Activated T-cell treated with anti-CD3 and anti-CD28 coated beads for 48 hours (primary cell): ENCODE measurements around the gene MALT1.
"Not testable (repeated sequence)": the region's sequence is repeated elsewhere in the genome, so short reads cannot be mapped to it uniquely, and the experiment has no call there.

Source experiments
- DNase-seq: peaks from one replicate; pipeline ENCODE4 v3.0.0-alpha.2; 2020; ENCODE audit warnings: low read depth

Gene MALT1

DNA sequence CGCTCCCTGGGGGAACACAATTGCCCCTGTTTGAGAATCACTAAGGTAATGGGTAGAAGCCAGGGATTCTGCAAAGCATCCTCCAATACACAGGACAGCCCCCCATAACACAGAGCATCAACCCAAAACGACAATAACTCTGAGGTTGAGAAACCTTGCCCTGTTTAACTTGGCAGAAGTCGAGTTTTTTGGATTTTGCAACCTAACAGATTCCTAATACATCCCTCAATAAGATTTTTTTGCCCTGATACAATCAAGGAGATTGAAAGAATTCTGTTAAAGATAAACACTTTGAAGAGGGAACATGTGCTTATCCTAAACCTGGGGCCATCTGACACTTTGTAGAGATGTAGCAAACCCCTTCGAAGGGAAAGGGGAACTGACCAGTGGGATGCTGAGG is 100.9 kb downstream of the MALT1 start:
- DNase-seq, result no peak

GRCh38 chr18:58776084-58776483 is 104.8 kb downstream of the MALT1 start:
- DNase-seq, result no peak

DNA sequence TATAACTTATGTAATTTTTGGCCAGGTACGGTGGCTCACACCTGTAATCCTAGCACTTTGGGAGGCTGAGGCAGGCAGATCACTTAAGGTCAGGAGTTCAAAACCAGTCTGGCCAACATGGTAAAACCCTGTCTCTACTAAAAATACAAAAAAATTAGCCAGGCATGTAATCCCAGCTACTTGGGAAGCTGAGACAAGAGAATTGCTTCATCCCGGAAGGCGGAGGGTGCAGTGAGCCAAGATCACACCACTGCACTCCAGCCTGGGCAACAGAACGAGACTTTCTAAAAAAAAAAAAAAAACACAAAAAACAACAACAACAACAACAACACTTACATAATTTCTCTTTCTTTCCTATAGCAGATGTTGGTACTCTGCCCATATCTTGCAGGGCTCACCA is 105.3 kb downstream of the MALT1 start:
- not testable (repeated sequence) for DNase-seq

GRCh38 chr18:58777471-58777870 is 106.2 kb downstream of the MALT1 start:
- no peak for DNase-seq

DNA sequence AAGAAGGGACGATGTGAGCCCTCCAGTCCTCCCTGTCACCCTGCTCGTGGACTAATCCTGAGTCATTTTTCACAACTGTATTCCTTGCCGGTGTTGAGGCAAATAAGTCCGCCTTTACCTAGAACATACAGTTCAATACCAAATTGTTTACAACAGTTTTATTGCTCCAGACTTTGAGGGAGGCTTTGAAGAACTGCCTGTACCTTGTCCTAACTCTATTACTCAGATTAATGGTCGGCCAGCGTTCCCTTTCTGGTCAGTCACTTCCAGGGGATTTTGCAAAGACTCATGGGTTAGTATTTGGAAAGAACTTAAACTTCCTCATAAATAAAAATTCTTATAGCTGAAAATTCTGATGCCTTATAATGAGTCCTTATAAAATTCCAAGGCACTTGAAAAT is 108.3 kb downstream of the MALT1 start:
- DNase-seq, result no peak

DNA sequence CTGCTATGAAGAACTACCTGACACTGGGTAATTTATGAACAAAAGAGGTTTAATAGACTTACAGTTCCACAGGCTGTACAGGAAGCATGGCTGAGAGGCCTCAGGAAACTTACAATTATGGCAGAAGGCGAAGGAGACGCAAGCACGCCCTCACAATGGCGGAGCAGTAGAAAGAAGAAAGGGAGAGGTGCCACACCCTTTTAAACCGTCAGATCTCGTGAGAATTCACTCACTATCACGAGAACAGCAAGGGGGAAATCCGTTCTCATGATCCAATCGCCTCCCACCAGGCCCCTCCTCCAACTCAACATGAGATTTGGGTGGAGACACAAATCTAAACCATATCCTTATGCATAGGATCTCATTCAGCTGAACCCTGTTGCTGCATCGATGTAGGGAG is 108.8 kb downstream of the MALT1 start:
- no peak for DNase-seq

DNA sequence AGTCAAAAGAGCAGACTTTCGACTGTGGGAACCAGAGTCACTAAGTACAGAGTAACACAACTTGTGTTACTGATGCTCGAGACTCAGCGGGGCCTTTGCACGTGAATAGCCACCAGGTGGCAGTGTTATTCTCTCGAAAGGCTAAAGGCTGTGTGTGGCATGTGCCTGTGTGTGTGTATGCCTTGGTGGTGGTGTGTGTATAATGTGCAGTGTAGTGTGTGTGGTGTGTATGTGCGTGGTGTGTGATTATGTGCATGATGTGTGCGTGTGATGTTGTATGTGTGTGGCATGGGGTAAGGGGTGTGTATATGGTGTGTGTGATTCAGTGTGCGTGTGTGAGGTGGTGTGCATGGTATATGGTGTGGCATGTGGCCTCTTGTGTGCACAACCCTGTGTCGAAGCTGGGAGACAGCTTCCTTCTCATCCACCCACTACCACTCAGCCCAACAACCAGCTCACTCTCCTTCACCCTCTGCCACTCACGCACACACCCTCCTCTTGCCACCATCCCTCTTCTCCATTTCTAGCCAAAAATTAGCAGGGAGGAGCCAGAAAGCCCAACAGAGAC is 110.4 kb downstream of the MALT1 start:
- DNase-seq, result peak; percentile 55

- no peak for DNase-seq
These were observed 113.4 kb downstream of the MALT1 start for GRCh38 chr18:58784601-58785137.

DNA sequence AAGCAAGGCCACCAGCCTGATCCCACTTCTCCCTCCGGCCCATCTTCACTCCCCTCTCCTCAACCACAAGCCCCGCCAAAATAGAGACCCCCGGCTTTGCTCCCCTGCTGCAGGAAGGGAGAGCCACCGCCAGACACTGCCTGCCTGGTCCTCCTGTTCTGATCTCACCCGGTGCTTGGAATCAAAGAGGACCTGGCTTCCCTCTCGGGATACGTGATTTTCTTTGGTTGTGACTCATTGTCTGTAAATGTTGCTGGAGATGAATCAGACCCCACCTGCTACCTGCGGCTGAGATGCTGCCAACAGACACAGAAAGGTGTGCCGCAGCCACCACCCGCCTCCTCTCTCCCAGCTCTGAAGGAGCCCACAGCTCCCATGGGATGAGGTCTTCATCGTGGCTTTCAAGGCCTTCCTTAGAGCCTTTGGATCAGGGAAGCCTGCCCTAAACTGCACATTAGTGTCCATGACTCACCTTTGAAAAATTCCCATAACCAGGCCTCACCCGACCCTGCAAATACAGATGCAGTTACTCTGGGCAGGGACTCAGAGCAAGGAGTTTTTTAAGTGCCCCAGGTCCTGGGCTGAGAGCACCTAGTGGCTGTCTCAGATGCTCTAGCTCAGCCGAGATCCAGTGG is 114.0 kb downstream of the MALT1 start:
- no peak for DNase-seq

- DNase-seq, result no peak
These were observed 114.6 kb downstream of the MALT1 start for GRCh38 chr18:58785870-58786269.

- no peak for DNase-seq
These were observed 116.4 kb downstream of the MALT1 start for GRCh38 chr18:58787536-58788149.

GRCh38 chr18:58788470-58788869 is 117.2 kb downstream of the MALT1 start:
- DNase-seq, result no peak

DNA sequence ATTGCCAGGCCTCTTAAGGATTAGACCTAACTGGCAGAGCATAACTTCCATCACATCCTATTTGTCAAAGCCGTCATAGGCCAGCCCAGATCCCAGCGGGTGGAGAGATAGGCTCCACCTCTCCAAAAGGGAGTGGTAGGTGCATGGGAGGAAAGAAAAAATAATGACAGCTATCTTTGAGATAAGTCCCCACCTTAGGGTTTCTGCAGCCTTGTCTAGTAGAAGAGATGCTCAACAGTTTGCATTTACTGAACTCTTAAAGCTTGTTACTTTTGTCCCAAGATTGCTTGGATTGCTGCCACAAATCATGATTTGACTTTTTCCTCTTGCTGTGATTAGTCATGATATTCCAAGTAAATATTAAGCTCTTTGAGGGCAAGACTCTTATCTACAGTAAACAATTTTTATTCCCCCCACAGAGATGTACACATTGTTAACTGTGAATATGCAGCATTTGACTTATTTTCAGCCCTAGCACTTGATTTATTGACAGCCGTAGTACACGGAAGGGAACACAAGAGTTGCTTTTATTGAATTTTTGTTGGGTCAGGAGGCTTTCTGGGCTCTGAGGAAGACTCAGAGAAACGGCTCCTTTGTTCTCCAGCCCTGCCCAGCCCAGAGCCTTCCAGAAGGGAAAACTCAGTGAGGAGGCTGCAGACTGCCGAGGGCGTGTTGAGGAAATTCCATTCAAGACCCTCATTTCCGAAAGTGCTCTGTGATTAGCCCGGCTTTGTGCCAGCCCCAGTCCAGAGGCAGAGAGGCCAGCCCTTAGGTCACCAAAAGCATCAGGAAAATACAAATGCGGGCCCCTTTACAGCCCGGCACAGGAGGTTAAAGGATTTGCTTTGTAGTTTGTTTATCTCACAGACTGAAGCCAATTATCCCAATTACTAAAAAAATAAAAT is 118.0 kb downstream of the MALT1 start:
- DNase-seq, result no peak

- DNase-seq, result no peak
These were observed 118.6 kb downstream of the MALT1 start for GRCh38 chr18:58789876-58790240.

- no peak for DNase-seq
These were observed 120.8 kb downstream of the MALT1 start for GRCh38 chr18:58792086-58792485.

DNA sequence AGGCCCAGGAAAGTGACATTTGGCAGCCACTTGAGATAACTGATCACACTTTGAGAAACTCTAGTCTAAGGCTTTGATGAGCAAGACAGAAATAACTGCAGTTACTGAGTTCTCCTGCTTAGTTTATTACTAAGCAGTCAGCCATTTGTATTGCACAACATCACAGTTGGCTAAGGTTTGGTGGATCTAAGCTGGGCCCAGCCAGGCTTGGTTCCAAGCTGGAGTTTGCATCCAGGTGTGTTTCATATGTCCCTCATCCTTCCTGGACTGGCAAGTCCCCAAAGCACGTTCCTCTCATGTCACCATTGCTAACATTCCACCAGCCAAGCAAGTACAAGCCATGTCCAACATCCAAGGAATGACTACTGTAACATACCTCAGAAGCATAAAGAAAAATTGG is 122.1 kb downstream of the MALT1 start:
- no peak for DNase-seq

- DNase-seq, result no peak
These were observed 125.0 kb downstream of the MALT1 start for GRCh38 chr18:58796220-58796619.

- DNase-seq, result no peak
These were observed 129.3 kb downstream of the MALT1 start for GRCh38 chr18:58800582-58800981.

- no peak for DNase-seq
These were observed 131.7 kb downstream of the MALT1 start for GRCh38 chr18:58802959-58803358.

DNA sequence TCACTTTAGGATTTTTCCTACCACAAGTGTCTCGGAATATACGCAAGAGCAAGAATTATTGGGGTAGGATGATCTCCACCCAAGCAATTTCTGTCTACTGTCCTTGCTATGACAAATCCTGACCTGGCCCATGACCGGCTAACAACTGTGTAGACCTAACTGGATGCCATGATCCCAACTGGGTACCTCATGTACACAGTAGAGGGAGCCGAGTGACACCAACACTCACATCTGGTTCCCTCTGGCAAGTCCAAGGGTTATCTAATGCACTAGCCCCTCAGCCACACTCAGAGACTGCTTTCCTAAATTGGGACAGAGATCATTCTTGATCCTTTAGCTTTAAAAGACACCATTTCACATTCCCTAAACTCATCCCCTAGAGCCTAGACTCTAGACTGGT is 132.7 kb downstream of the MALT1 start:
- no peak for DNase-seq
